Testis (tissue), 2 donors: Measurements from ENCODE around the gene BIN2.

Experiments
- POLR2A ChIP-seq: fragments of 450-650 bp; IDR thresholded peaks from one replicate; pipeline ENCODE4 v1.6.1; 2017; ENCODE audit warnings: antibody characterized with exemption, mild to moderate bottlenecking, moderate library complexity
- TF ChIP-seq, protein P1 (sequence below), 3 experiments: fragments of 450-650 bp in 2 of 3; fragments of 200-600 bp in 1 of 3; sonication (generic) in 1 of 3; IDR thresholded peaks; one replicate each; pipeline ENCODE4 v1.5.1; 2016 to 2019; ENCODE audit warnings: antibody characterized with exemption in 3 of 3, mild to moderate bottlenecking in 2 of 3, moderate library complexity in 1 of 3

DNA sequence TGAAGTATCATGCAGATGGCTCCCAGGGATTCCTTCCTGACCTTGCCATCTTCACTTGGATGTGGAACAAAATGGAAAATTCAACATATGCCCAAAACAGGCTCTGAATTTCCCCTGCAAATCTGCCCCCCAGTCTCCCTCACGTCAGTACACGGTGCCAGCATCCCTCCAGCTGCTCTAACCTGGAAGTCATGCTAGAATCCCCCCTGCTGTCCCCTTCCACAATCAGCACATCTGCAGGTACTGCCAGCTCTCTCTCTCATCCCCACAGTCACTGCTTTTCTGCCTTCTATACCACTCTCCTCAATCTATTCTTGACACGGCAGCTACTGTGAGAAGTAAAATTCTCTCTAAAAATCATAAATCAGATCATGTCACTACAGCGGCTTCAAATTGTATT, 45.6 kb upstream of the BIN2 start:
- TF ChIP-seq, protein P1, sequence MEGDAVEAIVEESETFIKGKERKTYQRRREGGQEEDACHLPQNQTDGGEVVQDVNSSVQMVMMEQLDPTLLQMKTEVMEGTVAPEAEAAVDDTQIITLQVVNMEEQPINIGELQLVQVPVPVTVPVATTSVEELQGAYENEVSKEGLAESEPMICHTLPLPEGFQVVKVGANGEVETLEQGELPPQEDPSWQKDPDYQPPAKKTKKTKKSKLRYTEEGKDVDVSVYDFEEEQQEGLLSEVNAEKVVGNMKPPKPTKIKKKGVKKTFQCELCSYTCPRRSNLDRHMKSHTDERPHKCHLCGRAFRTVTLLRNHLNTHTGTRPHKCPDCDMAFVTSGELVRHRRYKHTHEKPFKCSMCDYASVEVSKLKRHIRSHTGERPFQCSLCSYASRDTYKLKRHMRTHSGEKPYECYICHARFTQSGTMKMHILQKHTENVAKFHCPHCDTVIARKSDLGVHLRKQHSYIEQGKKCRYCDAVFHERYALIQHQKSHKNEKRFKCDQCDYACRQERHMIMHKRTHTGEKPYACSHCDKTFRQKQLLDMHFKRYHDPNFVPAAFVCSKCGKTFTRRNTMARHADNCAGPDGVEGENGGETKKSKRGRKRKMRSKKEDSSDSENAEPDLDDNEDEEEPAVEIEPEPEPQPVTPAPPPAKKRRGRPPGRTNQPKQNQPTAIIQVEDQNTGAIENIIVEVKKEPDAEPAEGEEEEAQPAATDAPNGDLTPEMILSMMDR (IDR thresholded peaks at IDR 0.05) = no peak
- TF ChIP-seq POLR2A = no peak
